Fibroblast of mammary gland (primary cell): ENCODE data around the gene HTRA3.

Experiments used
- DNase-seq: peaks from one replicate; pipeline ENCODE4 v3.0.0-alpha.2; 2010; ENCODE audit warnings: low read depth
- H3K4me3 ChIP-seq: 2 replicates; pipeline ENCODE4 v1.5.1; 2011; ENCODE audit warnings: low read depth, mild to moderate bottlenecking, low read length, moderate library complexity; ENCODE audit not compliant: control insufficient read depth
- TF ChIP-seq, protein P1 (sequence below): conservative IDR thresholded peaks from 2 replicates; pipeline ENCODE4 v1.5.1; 2011; ENCODE audit warnings: low read depth, low read length, inconsistent platforms; ENCODE audit not compliant: control insufficient read depth, insufficient read depth

The HTRA3 gene

GRCh38 chr4:8289151-8289750, 19.7 kb downstream of the HTRA3 start:
- H3K4me3 ChIP-seq: no peak overlapping the region
- no peak for DNase-seq
- TF ChIP-seq, protein P1, sequence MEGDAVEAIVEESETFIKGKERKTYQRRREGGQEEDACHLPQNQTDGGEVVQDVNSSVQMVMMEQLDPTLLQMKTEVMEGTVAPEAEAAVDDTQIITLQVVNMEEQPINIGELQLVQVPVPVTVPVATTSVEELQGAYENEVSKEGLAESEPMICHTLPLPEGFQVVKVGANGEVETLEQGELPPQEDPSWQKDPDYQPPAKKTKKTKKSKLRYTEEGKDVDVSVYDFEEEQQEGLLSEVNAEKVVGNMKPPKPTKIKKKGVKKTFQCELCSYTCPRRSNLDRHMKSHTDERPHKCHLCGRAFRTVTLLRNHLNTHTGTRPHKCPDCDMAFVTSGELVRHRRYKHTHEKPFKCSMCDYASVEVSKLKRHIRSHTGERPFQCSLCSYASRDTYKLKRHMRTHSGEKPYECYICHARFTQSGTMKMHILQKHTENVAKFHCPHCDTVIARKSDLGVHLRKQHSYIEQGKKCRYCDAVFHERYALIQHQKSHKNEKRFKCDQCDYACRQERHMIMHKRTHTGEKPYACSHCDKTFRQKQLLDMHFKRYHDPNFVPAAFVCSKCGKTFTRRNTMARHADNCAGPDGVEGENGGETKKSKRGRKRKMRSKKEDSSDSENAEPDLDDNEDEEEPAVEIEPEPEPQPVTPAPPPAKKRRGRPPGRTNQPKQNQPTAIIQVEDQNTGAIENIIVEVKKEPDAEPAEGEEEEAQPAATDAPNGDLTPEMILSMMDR: no peak

- H3K4me3 ChIP-seq: no peak overlapping the region
- DNase-seq: no peak
- TF ChIP-seq, protein P1: no peak
Observed at GRCh38 chr4:8289956-8290700, 20.6 kb downstream of the HTRA3 start.

DNA sequence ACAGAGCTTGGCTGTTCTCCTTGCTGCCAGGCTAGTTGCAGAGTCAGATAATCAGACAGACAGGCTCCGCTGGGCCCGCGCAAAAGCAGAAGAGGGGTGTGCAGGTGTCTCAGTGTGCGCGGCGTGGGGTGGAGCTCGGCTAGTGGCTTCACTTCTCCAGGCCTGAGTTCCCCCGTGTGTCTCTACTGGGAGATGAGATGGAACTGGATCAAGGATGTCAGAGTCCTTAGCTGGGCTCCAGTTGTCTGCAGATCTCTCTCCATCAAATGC, 21.1 kb downstream of the HTRA3 start:
- no peak overlapping the region for H3K4me3 ChIP-seq
- DNase-seq: no peak
- TF ChIP-seq, protein P1: no peak

DNA sequence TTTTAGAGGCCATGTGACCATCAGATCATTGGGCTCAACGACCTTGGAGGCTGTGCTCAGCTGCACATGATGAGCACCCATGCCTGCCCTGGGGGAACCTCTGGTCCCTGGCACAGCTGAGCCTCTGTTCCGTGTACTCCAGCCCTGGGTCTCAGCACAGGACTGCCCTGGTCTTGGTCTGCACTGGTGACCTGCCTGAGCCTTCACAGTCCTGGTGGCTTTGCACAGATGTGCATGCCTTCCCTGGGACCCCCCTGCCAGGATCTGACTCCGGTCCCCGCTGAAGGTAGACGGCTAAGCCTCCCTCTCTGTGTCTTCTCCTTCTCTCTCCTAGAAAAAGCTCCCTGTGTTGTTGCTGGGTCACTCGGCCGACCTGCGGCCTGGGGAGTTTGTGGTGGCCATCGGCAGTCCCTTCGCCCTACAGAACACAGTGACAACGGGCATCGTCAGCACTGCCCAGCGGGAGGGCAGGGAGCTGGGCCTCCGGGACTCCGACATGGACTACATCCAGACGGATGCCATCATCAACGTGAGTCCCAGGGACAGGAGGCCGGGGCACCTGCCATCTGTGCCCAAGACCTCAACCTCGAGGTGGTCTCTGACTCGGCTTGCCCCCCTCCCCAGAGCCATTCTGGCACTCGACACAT, 21.6 kb downstream of the HTRA3 start:
- TF ChIP-seq, protein P1: no peak
- no peak overlapping the region for H3K4me3 ChIP-seq
- no peak for DNase-seq

DNA sequence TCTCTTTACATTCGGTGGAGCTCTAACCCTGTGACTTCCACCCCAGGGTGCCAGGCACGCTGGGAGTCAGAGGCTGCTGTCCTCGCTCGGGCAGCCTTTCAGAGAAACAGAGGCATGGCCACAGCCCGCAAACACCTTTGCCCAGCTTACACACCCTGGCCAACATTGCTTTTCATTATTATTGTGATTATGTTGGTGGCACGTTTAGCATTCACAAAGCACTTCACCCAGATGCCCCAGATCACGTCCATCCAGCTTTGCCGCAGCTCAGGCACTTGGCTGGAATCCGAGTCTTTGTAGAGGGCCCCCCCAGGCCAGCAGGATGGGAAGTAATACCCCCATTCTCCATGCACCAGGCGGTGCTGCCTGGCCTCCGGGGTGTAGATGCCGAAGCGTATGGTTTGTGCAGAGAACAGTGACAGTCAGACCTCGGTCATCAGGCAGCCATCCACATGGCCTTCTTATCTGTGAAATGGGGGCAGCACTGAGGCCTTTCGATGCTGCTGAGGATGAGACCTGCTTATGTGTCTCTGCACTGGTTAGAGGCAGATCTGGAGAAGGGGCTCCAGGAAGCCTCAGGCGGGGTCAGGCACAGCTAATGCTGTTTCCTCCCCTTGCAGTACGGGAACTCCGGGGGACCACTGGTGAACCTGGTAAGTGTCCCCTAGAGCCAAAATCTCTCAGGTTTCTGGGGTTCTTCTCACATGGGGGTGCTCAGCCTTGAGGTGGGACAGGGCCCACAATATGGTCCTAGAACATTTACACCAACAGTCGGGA, 22.3 kb downstream of the HTRA3 start:
- H3K4me3 ChIP-seq: no peak overlapping the region
- no peak for DNase-seq
- TF ChIP-seq, protein P1: no peak

DNA sequence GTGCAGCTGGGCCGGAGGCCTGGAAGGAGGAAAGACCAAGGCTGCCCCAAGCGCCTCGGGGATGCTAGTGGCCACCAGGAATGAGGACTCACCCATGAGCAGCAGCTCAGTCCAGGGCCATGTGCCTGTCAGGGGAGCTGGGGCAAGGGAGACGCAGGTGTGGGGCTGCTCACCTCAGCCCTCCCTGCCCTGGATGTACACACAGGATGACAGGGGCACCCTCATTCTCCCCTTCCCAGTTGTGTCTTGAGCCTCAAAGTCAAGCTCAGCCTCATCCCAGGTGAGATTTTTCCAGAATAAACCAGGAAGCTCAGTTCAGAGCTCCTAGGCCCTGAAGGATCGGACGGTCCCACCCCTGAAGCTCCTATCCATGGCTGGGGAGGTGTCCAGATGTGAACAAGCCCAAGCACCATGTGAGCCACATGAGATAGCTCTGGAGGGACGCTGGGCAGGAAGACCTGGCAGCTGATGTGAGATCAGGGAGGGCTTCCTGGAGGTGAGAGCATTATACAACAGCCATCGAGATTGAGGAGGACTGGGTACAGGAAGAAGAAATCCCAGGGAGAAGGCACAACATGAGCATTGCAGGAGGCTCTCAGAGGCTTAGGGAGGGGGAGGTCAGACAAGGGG, 23.0 kb downstream of the HTRA3 start:
- no peak for DNase-seq
- no peak overlapping the region for H3K4me3 ChIP-seq
- TF ChIP-seq, protein P1: no peak
